CD4-positive, alpha-beta T cell (primary cell): ENCODE measurements around the gene PSMA5. TPM values are rescaled to one million over a fixed set of nuclear protein-coding genes. Genes with fewer than 3 reads are reported as not detected.

Experiments
- ATAC-seq: fragments of 200-7000 bp; cut with Tn5 transposase; one replicate; pipeline ENCODE4 v1.10.0; 2022; ENCODE audit warnings: mild to moderate bottlenecking; ENCODE audit not compliant: poor library complexity
- CTCF ChIA-PET: fragments of 350-600 bp; sonication (Branson Sonifier 250); formaldehyde crosslinking; loops from one replicate; lab custom pipeline; 2021; ENCODE audit warnings: antibody characterized with exemption, inconsistent platforms; lab: Charles Lee
- POLR2A ChIA-PET: fragments of 350-600 bp; sonication (Branson Sonifier 250); formaldehyde crosslinking; loops from one replicate; lab custom pipeline; 2021; ENCODE audit warnings: antibody characterized with exemption, inconsistent platforms; lab: Charles Lee
- DNase-seq, 14 experiments: peaks; one replicate each; pipeline ENCODE4 v3.0.0-alpha.2; 2013 to 2020; ENCODE audit warnings: mixed read lengths in 2 of 14
- H3K27ac ChIP-seq, 2 donors: one replicate each; pipeline versions ENCODE4 v1.5.1 to v1.7.0; 2013; ENCODE audit warnings: low read length in 2 of 2, low read depth in 1 of 2, mild to moderate bottlenecking in 1 of 2
- H3K27me3 ChIP-seq, 2 experiments: 1 replicate in 1 of 2; 2 replicates in 1 of 2; pipeline versions ENCODE4 v1.6.1 to v1.7.0; 2013; ENCODE audit warnings: low read length in 2 of 2, control low read depth in 1 of 2, mild to moderate bottlenecking in 1 of 2, moderate library complexity in 1 of 2; ENCODE audit not compliant: insufficient read depth in 2 of 2, control insufficient read depth in 1 of 2
- H3K36me3 ChIP-seq: one replicate; pipeline ENCODE4 v1.6.1; 2013; ENCODE audit warnings: low read length, control low read depth; ENCODE audit not compliant: insufficient read depth
- H3K4me1 ChIP-seq: one replicate; pipeline ENCODE4 v1.6.1; 2013; ENCODE audit warnings: low read length, control low read depth; ENCODE audit not compliant: insufficient read depth
- H3K4me3 ChIP-seq: one replicate; pipeline ENCODE4 v1.5.1; 2013; ENCODE audit warnings: mild to moderate bottlenecking, low read length, moderate library complexity
- H3K9me3 ChIP-seq, 2 experiments: 1 replicate in 1 of 2; 2 replicates in 1 of 2; pipeline versions ENCODE4 v1.6.1 to v1.7.0; 2013; ENCODE audit warnings: low read length in 2 of 2, mild to moderate bottlenecking in 2 of 2, control low read depth in 1 of 2, moderate library complexity in 1 of 2; ENCODE audit not compliant: control insufficient read depth in 1 of 2, insufficient read depth in 1 of 2
- H3K27ac Mint-ChIP-seq: one replicate; pipeline ENCODE4 v1.8.0; 2020; ENCODE audit warnings: mixed read lengths
- H3K27me3 Mint-ChIP-seq: one replicate; pipeline ENCODE4 v1.8.0; 2021; ENCODE audit warnings: mixed read lengths
- H3K36me3 Mint-ChIP-seq: one replicate; pipeline ENCODE4 v1.8.0; 2021; ENCODE audit warnings: low read depth, mixed read lengths
- H3K4me1 Mint-ChIP-seq: one replicate; pipeline ENCODE4 v1.8.0; 2021; ENCODE audit warnings: low read depth, mixed read lengths
- H3K4me3 Mint-ChIP-seq: one replicate; pipeline ENCODE4 v1.8.0; 2020; ENCODE audit warnings: mild to moderate bottlenecking, mixed read lengths
- H3K9me3 Mint-ChIP-seq: one replicate; pipeline ENCODE4 v1.8.0; 2020; ENCODE audit warnings: mixed read lengths
- intact Hi-C, 2 experiments: fragments of 100-400 bp; cut with DNase I in 1 of 2; cut with micrococcal nuclease in 1 of 2; formaldehyde crosslinking; loops; one replicate each; pipeline versions ENCODE4 v1.15.1 to v1.9.0; 2023 to 2025; cut with DNase I, micrococcal nuclease
- total RNA-seq, 174 experiments: library from RNA in 2 of 174; stranded (reverse) in 2 of 174; gene quantifications; one replicate each; pipeline ENCODE4 v1.2.3 and lab custom pipeline; 2021 to 2026
- TF ChIP-seq, protein P1 (sequence below): fragments of 200-600 bp; IDR thresholded peaks from one replicate; pipeline ENCODE4 v1.8.0; 2022; ENCODE audit warnings: antibody characterized with exemption, mild to moderate bottlenecking

The PSMA5 gene
- total RNA-seq, 2 experiments from 2014 or later, result 29.8 to 33.8 TPM

DNA sequence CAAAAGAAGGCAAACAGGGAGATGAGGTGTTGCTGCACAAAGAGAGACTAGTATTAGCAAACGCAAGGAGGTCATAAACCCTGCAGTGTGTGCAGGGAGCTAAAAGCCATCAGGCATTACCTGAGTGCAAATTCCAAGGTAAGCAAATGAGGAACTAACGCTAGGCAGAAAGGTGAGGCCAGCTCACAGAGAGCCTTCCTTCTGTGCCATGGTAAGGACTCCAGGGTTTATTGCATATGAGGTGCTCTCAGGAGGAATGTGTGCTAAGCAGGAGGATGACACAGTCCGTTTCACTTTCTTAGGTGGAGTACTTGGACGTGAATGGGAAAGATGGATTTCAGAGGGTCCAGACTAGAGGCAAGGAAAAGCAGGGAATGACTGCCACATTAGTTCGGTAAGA is 74.8 kb downstream of the PSMA5 start:
- no peak for DNase-seq
- Mint-ChIP-seq H3K4me3 (no peak overlapping the region), H3K27me3 (no peaks in the 10 kb centered on the region), H3K36me3 (no peaks in the 10 kb centered on the region), H3K27ac (no peak overlapping the region), H3K4me1 (peaks cover 5% of the 10 kb centered on the region), H3K9me3 (no peaks in the 10 kb centered on the region)
- H3K9me3 ChIP-seq, result no peaks in the 10 kb centered on the region
- TF ChIP-seq, protein P1, sequence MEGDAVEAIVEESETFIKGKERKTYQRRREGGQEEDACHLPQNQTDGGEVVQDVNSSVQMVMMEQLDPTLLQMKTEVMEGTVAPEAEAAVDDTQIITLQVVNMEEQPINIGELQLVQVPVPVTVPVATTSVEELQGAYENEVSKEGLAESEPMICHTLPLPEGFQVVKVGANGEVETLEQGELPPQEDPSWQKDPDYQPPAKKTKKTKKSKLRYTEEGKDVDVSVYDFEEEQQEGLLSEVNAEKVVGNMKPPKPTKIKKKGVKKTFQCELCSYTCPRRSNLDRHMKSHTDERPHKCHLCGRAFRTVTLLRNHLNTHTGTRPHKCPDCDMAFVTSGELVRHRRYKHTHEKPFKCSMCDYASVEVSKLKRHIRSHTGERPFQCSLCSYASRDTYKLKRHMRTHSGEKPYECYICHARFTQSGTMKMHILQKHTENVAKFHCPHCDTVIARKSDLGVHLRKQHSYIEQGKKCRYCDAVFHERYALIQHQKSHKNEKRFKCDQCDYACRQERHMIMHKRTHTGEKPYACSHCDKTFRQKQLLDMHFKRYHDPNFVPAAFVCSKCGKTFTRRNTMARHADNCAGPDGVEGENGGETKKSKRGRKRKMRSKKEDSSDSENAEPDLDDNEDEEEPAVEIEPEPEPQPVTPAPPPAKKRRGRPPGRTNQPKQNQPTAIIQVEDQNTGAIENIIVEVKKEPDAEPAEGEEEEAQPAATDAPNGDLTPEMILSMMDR, result no peak
- ChIA-PET POLR2A (no interaction called here), CTCF (no interaction called here)
- no peaks in the 10 kb centered on the region for H3K36me3 ChIP-seq
- no peaks in the 10 kb centered on the region for H3K27me3 ChIP-seq
- ATAC-seq, result no peak
- intact Hi-C loops, result no loop called here
- no peak overlapping the region for H3K4me3 ChIP-seq
- no peak overlapping the region for H3K27ac ChIP-seq
- H3K4me1 ChIP-seq, result no peaks in the 10 kb centered on the region

DNA sequence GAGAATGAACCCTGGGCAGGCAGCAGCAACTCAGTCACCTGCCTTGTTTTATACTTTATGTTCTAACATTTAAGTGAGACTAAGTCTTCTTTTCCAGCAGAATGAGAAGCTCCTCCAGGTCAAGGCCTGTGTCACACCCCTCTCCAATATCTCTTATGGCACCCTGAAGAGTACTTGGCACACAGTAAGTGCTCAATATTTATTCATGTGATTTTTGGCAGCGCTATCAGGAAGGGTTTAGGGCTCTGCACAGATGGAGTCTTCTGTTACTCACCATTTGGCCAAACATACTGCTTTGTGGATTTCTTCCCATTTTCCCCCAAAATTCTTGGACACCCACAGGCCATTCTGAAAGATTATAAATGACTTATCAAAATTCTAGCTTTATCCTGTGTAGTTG is 75.6 kb downstream of the PSMA5 start:
- H3K9me3 Mint-ChIP-seq, result no peaks in the 10 kb centered on the region
- intact Hi-C loops, result no loop called here
- H3K4me1 ChIP-seq, result no peaks in the 10 kb centered on the region
- ChIA-PET CTCF (no interaction called here), POLR2A (no interaction called here)
- no peaks in the 10 kb centered on the region for H3K27me3 ChIP-seq
- H3K4me1 Mint-ChIP-seq, result peaks cover 5% of the 10 kb centered on the region
- H3K27me3 Mint-ChIP-seq, result peaks cover under 1% of the 10 kb centered on the region
- TF ChIP-seq, protein P1, result no peak
- no peaks in the 10 kb centered on the region for H3K36me3 ChIP-seq
- no peak overlapping the region for H3K4me3 Mint-ChIP-seq
- no peak overlapping the region for H3K27ac ChIP-seq
- DNase-seq (no peak), ATAC-seq (no peak)
- no peaks in the 10 kb centered on the region for H3K9me3 ChIP-seq
- H3K4me3 ChIP-seq, result no peak overlapping the region
- no peaks in the 10 kb centered on the region for H3K36me3 Mint-ChIP-seq
- H3K27ac Mint-ChIP-seq, result no peak overlapping the region

DNA sequence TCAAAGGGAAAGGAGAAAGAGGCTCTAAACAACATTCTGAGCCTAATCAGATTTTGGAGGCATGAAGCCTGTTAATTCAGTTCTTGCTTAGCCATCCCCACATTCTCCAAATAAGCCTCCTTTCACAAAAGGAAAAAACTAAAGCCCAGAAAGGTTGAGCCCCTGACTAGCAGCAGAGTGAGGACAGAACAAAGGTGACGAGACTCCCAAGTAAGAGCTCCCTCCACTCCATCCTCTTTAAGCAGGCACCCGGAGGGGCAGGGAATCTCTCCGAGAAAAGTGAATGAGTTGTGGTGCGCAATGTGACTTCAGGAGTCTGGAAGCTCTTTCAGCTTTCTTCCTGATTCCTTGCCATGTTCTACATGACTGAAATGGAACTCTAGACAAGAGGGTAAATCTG is 76.1 kb downstream of the PSMA5 start:
- no peak for DNase-seq
- Mint-ChIP-seq H3K36me3 (no peaks in the 10 kb centered on the region), H3K9me3 (no peaks in the 10 kb centered on the region), H3K27me3 (peaks cover 3% of the 10 kb centered on the region), H3K27ac (no peak overlapping the region), H3K4me1 (peaks cover 5% of the 10 kb centered on the region), H3K4me3 (no peak overlapping the region)
- no peaks in the 10 kb centered on the region for H3K36me3 ChIP-seq
- H3K4me3 ChIP-seq, result no peak overlapping the region
- ChIA-PET CTCF (no interaction called here), POLR2A (no interaction called here)
- no peak for ATAC-seq
- H3K9me3 ChIP-seq, result no peaks in the 10 kb centered on the region
- H3K4me1 ChIP-seq, result no peaks in the 10 kb centered on the region
- intact Hi-C loops, result no loop called here
- H3K27me3 ChIP-seq, result no peaks in the 10 kb centered on the region
- H3K27ac ChIP-seq, result no peak overlapping the region
- TF ChIP-seq, protein P1, result no peak

Other genes with a start within 250 kb of the PSMA5 start
- gene SARS1, start 212.5 kb downstream of the PSMA5 start, total RNA-seq, result 100 to 1,000 TPM; 122 to 131 TPM
- 1 to 10 TPM; 3.6 TPM for gene CELSR2, start 176.9 kb downstream of the PSMA5 start, total RNA-seq
- gene PSRC1, start 143.3 kb downstream of the PSMA5 start, total RNA-seq, result under 1 TPM; 0.22 to 0.91 TPM
- gene MYBPHL, start 119.4 kb downstream of the PSMA5 start, total RNA-seq, result not detected
- gene SORT1, start 28.5 kb downstream of the PSMA5 start, total RNA-seq, result under 1 TPM; 0.22 to 0.73 TPM
- not detected for gene SYPL2, start 40.1 kb upstream of the PSMA5 start, total RNA-seq
- 10 to 100 TPM; 11.8 to 13.1 TPM for gene ATXN7L2, start 57.5 kb upstream of the PSMA5 start, total RNA-seq
- 10 to 100 TPM; 12.0 to 15.0 TPM for gene CYB561D1, start 67.6 kb upstream of the PSMA5 start, total RNA-seq
- gene AMIGO1, start 83.3 kb upstream of the PSMA5 start, total RNA-seq, result 10 to 100 TPM; 16.9 TPM
- gene GPR61, start 113.4 kb upstream of the PSMA5 start, total RNA-seq, result under 1 TPM; 0.53 to 0.85 TPM
- gene GNAI3, start 122.2 kb upstream of the PSMA5 start, total RNA-seq, result 1 to 10 TPM; 5.1 to 5.4 TPM
- gene GNAT2, start 193.2 kb upstream of the PSMA5 start, total RNA-seq, result not detected
- gene AMPD2, start 193.4 kb upstream of the PSMA5 start, total RNA-seq, result 100 to 1,000 TPM; 170 to 191 TPM
- gene GSTM4, start 229.7 kb upstream of the PSMA5 start, total RNA-seq, result 10 to 100 TPM; 17.7 to 20.7 TPM
- gene GSTM2, start 241.6 kb upstream of the PSMA5 start, total RNA-seq, result 100 to 1,000 TPM; 106 to 107 TPM